Endothelial cell (in vitro differentiated cells): ENCODE data around the gene DZIP3. TPM values are rescaled to one million over a fixed set of nuclear protein-coding genes. Genes with fewer than 3 reads are reported as not detected.

Experiments
- DNase-seq: peaks from one replicate; pipeline ENCODE4 v3.0.0; 2021; ENCODE audit warnings: low spot score
- H3K27ac Mint-ChIP-seq: one replicate; pipeline ENCODE4 v1.8.0; 2021; ENCODE audit warnings: mixed read lengths, inconsistent platforms; ENCODE audit not compliant: unreplicated experiment
- H3K27me3 Mint-ChIP-seq: one replicate; pipeline ENCODE4 v1.8.0; 2021; ENCODE audit warnings: mild to moderate bottlenecking, moderate library complexity, mixed read lengths, inconsistent platforms; ENCODE audit not compliant: unreplicated experiment
- H3K36me3 Mint-ChIP-seq: one replicate; pipeline ENCODE4 v1.8.0; 2021; ENCODE audit warnings: mild to moderate bottlenecking, low read depth, mixed read lengths, inconsistent platforms; ENCODE audit not compliant: unreplicated experiment
- H3K4me1 Mint-ChIP-seq: one replicate; pipeline ENCODE4 v1.8.0; 2021; ENCODE audit warnings: mild to moderate bottlenecking, mixed read lengths, inconsistent platforms; ENCODE audit not compliant: unreplicated experiment
- H3K4me3 Mint-ChIP-seq: one replicate; pipeline ENCODE4 v1.8.0; 2021; ENCODE audit warnings: mild to moderate bottlenecking, mixed read lengths, inconsistent platforms; ENCODE audit not compliant: unreplicated experiment
- H3K9me3 Mint-ChIP-seq: one replicate; pipeline ENCODE4 v1.8.0; 2021; ENCODE audit warnings: mixed read lengths, inconsistent platforms; ENCODE audit not compliant: unreplicated experiment
- CTCF ChIP-seq: fragments of 200-600 bp; sonication (generic); IDR thresholded peaks from one replicate; pipeline ENCODE4 v1.5.0; 2021; ENCODE audit warnings: antibody characterized with exemption; ENCODE audit not compliant: unreplicated experiment
- total RNA-seq: library from RNA; stranded (reverse); fragmentation: NEBNext Ultra II Directional; extraction: Animal tissue kit (Norgen Biotek cat#: 25700); gene quantifications from one replicate; pipeline ENCODE4 v1.2.1, GENCODE V29; 2021; ENCODE audit not compliant: unreplicated experiment

Gene DZIP3
- total RNA-seq, 1 donor from 2014 or later: 16.0 TPM

DNA sequence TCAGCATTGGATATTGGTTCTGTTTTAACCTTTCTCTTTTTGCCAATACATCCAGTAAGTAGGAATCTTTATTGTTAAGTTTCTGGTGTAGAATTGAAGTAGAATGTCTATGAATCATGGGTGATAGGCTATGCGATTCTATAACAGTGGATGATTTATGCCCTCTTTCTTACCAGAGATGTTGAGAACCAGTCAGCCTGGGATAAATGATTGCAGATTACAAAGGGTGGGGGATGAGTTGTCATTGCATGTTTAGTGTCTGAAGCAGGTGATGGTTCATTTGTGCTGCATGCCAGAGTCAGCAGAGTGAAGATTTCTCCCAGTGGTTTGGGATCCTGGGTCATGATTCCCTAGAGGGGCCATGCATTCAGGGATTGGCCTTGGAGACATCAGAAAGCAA is 153.4 kb downstream of the DZIP3 start:
- no peak for DNase-seq
- Mint-ChIP-seq H3K4me3 (no peak overlapping the region), H3K4me1 (no peaks in the 10 kb centered on the region), H3K27me3 (peaks cover 5% of the 10 kb centered on the region), H3K27ac (no peak overlapping the region), H3K36me3 (no peaks in the 10 kb centered on the region), H3K9me3 (no peaks in the 10 kb centered on the region)
- no peak for TF ChIP-seq CTCF

Other genes starting within 250 kb of the DZIP3 start
- gene MYH15, start 79.1 kb upstream of the DZIP3 start, total RNA-seq: 0.23 TPM
- gene CIP2A, start 284 bp upstream of the DZIP3 start, total RNA-seq: 13.3 TPM
- not detected for gene RETNLB, start 167.7 kb downstream of the DZIP3 start, total RNA-seq
- 0.51 TPM for gene TRAT1, start 233.1 kb downstream of the DZIP3 start, total RNA-seq